ENCODE data around the gene TMEM30B. TPM values are rescaled to one million over a fixed set of nuclear protein-coding genes. Genes with fewer than 3 reads are reported as not detected.

The TMEM30B gene
- total and polyA plus RNA-seq, 12 donors, result 0.15 to 1.9 (median 0.60) TPM

GRCh38 chr14:61264010-61264571, 17.0 kb downstream of the TMEM30B start:
- ATAC-seq, result no peak
- H3K27ac ChIP-seq, result no peak overlapping the region
- intact Hi-C loops (cut with DNase I), result no loop called here
- H3K4me1 ChIP-seq, result peaks cover 0 to 4% (median 0%) of the 10 kb centered on the region in 9 donors
- H3K27me3 ChIP-seq, result peaks cover 3 to 50% (median 37%) of the 10 kb centered on the region in 7 donors
- no peak for DNase-seq
- no peak overlapping the region for H3K4me3 ChIP-seq
- 81 to 84% methylated on average over 4 of the region's 4 CpGs for WGBS, 2 donors
- no peaks in the 10 kb centered on the region for H3K36me3 ChIP-seq
- no peak for TF ChIP-seq CTCF (IDR thresholded peaks at IDR 0.05)
- H3K9me3 ChIP-seq, result no peaks in the 10 kb centered on the region

- ATAC-seq, result no peak
These were observed 19.1 kb downstream of the TMEM30B start for GRCh38 chr14:61262082-61262481.

GRCh38 chr14:61260939-61261776, 20.0 kb downstream of the TMEM30B start:
- WGBS, 2 donors, result 76 to 77% methylated on average over 8 of the region's 8 CpGs
- Histone ChIP-seq H3K4me3 (no peak overlapping the region), H3K27ac (no peak overlapping the region), H3K9me3 (no peaks in the 10 kb centered on the region), H3K4me1 (peaks cover 0 to 3% (median 0%) of the 10 kb centered on the region in 9 donors), H3K36me3 (no peaks in the 10 kb centered on the region), H3K27me3 (peaks cover 0 to 31% (median 9%) of the 10 kb centered on the region in 7 donors)
- intact Hi-C loops (cut with DNase I), result no loop called here
- DNase-seq (no peak), ATAC-seq (no peak)
- TF ChIP-seq CTCF (IDR thresholded peaks at IDR 0.05), result no peak

More at GRCh38 chr14:61262082-61262481, 19.1 kb downstream of the TMEM30B start:
- Histone ChIP-seq H3K36me3 (no peaks in the 10 kb centered on the region), H3K9me3 (no peaks in the 10 kb centered on the region), H3K4me1 (peaks cover 0 to 2% (median 0%) of the 10 kb centered on the region in 9 donors), H3K27ac (no peak overlapping the region), H3K4me3 (no peak overlapping the region), H3K27me3 (peaks cover 0 to 38% (median 19%) of the 10 kb centered on the region in 7 donors)
- intact Hi-C loops (cut with DNase I), result no loop called here
- TF ChIP-seq CTCF (IDR thresholded peaks at IDR 0.05), result no peak
- WGBS, 2 donors, result 74 to 80% methylated on average over 4 of the region's 4 CpGs
- DNase-seq, result no peak

- no peak for TF ChIP-seq CTCF (IDR thresholded peaks at IDR 0.05)
- DNase-seq, result no peak
- no peak overlapping the region for H3K4me3 ChIP-seq
- no peaks in the 10 kb centered on the region for H3K9me3 ChIP-seq
- H3K27me3 ChIP-seq, result peaks cover 0 to 21% (median 0%) of the 10 kb centered on the region in 7 donors
- 48 to 52% methylated on average over 4 of the region's 4 CpGs for WGBS, 2 donors
- no peaks in the 10 kb centered on the region for H3K36me3 ChIP-seq
- intact Hi-C loops (cut with DNase I), result loop anchor here in 5 of 10 donors (10.0 kb wide), 3 partner anchors 234 to 904 kb away; partner anchors contain the start of gene MNAT1 (in 1 of the 5)
- peaks cover 0 to 3% (median 0%) of the 10 kb centered on the region in 9 donors for H3K4me1 ChIP-seq
- ATAC-seq, result no peak
- H3K27ac ChIP-seq, result no peak overlapping the region
These were observed 22.2 kb downstream of the TMEM30B start for GRCh38 chr14:61258985-61259384.
